ENCODE measurements around the gene GHSR. TPM values are rescaled to one million over a fixed set of nuclear protein-coding genes. Genes with fewer than 3 reads are reported as not detected.

The GHSR gene
- total RNA-seq, result not detected in 2 replicates

DNA sequence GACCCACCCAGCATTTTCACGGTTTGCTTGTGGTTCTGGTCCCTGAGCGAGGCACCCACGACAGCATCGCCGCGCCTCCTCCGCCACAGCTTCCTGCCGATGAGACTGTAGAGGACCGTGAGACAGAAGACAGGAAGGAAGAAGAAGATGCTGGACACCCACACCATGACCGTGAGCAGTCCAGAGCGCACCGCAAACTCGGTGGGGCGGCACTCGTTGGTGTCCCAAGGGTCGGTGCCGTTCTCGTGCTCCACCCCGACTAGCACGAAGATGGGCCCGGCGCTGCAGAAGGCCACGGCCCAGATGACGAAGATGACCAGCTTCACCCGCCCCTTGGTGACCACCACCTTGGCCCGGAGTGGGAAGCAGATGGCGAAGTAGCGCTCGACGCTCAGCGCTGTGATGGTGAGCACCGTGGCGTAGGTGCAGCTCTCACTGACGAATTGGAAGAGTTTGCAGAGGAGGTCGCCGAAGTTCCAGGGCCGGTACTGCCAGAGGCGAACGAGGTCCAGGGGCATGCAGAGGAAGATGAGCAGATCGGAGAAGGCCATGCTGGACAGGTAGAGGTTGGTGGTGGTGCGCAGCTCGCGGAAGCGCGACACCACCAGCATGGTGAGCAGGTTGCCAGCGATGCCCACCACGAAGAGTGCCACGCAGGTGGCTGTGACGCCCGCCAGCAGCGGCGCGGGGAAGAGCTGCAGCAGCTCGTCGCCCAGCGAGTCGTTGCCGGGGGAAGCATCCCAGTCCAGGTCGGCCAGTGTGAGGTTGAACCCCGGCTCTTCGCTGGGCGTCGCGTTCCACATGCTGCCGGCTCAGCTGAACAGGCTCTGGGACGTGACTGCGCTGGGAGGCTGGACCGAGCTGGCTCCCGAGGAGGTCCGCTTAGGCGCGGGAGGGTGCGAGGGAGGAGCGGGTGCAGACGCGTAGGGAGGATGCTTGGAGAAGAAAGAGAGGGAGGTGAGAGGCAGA, at the start of gene GHSR:
GHSR (minus strand) TSS at position 846 of the 969 bp plus-strand sequence; CDS start at position 803, 43 bp downstream.
- DNase-seq (ENCODE audit: extremely low read depth, low read depth, low spot score), result no peak

GRCh38 chr3:172490198-172490669, 42.0 kb upstream of the GHSR start:
- DNase-seq (ENCODE audit: extremely low read depth, low read depth, low spot score), result peak; percentile 36

DNA sequence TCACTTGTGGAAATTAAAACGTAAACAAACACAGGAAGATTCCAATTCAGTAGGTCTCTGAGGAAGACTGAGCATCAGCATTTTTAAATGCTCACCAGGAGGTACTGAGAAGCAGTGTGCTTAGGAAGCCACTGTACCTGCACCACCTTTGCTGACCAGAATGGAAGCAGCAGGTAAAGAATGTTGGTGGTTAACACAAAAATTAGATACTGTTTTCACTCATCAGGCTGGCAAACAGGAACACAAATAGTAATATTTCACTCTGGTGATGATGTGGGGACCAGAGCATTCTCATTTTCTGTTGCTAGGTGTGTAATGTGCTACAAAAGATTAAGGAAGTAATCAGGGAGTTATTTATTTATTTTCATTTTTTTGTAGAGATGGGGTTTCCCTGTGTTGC, 29.9 kb upstream of the GHSR start:
- DNase-seq (ENCODE audit: extremely low read depth, low read depth, low spot score), result no peak

GRCh38 chr3:172476347-172476746, 28.1 kb upstream of the GHSR start:
- no peak for DNase-seq (ENCODE audit: extremely low read depth, low read depth, low spot score)

- DNase-seq (ENCODE audit: extremely low read depth, low read depth, low spot score), result no peak
These were observed 27.4 kb upstream of the GHSR start for GRCh38 chr3:172475703-172476102.

- no peak for DNase-seq (ENCODE audit: extremely low read depth, low read depth, low spot score)
These were observed 23.6 kb upstream of the GHSR start for GRCh38 chr3:172471903-172472302.

- no peak for DNase-seq (ENCODE audit: extremely low read depth, low read depth, low spot score)
These were observed 22.3 kb upstream of the GHSR start for GRCh38 chr3:172470588-172470987.

GRCh38 chr3:172467170-172467824, 19.0 kb upstream of the GHSR start:
- DNase-seq (ENCODE audit: extremely low read depth, low read depth, low spot score), result peak; percentile 42

- DNase-seq (ENCODE audit: extremely low read depth, low read depth, low spot score), result no peak
These were observed 18.4 kb upstream of the GHSR start for GRCh38 chr3:172466553-172467130.

DNA sequence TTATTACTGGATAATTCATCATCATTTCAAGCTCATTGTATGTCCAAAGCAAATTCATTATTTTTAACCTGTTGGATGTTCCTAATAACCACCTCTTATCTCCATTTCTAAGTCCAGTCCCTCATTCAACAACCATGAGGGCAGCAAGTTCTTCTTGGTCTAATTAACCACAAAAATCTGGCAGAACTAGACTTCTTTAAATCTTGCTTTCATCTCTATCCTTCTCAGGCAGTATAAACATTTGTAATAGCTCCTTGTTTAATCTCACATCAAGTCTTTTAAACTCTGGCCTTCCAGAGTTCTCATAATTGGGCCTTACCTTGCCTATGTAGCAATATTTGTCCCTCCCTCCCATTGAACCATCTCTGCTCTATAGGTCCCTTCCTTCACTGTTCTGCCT, 17.0 kb upstream of the GHSR start:
- DNase-seq (ENCODE audit: extremely low read depth, low read depth, low spot score), result no peak

DNA sequence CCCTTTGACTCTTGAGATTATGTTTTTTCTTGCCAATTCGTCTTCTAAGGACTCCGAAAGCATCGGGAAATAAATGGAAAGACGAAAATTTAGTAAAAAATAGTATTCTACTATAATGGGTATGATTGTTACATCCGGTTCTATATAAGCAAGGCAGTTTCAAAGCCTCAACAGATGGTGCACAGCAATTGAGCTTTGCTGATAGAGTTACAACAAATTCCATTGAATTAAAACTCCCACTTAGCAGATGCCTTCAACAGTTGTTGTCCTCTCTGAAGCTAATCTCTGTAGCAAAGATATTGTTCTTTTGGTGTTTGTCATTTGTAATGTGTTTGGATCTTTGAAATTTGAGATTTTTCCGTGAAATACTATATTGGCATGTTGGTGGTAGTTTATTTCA, 16.1 kb upstream of the GHSR start:
- no peak for DNase-seq (ENCODE audit: extremely low read depth, low read depth, low spot score)

GRCh38 chr3:172461530-172462138, 13.4 kb upstream of the GHSR start:
- DNase-seq (ENCODE audit: extremely low read depth, low read depth, low spot score), result no peak

GRCh38 chr3:172456404-172456803, 8.1 kb upstream of the GHSR start:
- DNase-seq (ENCODE audit: extremely low read depth, low read depth, low spot score), result no peak

DNA sequence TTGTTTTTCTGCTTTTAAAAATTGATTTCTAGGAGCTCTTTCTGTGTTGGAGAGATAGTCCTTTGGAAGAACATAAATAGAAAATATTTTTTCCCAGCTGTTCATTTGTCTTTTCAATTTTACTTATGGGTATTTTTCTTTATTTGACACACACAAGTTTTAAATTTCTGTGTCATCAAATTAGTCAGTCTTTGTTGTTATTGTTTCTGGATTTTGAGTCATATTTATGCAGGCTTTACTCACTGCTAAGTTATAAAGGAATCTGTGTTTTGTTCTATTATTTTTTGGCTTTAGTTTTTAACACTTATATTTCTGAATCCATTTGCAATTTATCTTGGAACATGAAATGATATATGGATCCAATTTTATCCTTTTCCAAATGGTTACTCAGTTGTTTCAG, 5.9 kb upstream of the GHSR start:
- no peak for DNase-seq (ENCODE audit: extremely low read depth, low read depth, low spot score)

- DNase-seq (ENCODE audit: extremely low read depth, low read depth, low spot score), result no peak
These were observed 1.4 kb upstream of the GHSR start for GRCh38 chr3:172449466-172450149.

- DNase-seq (ENCODE audit: extremely low read depth, low read depth, low spot score), result no peak
These were observed 607 bp upstream of the GHSR start for GRCh38 chr3:172448661-172449465.

GRCh38 chr3:172446198-172446597, 2.1 kb downstream of the GHSR start:
- DNase-seq (ENCODE audit: extremely low read depth, low read depth, low spot score), result no peak

GRCh38 chr3:172444821-172445220, 3.4 kb downstream of the GHSR start:
- DNase-seq (ENCODE audit: extremely low read depth, low read depth, low spot score), result no peak

GRCh38 chr3:172442606-172443005, 5.7 kb downstream of the GHSR start:
- DNase-seq (ENCODE audit: extremely low read depth, low read depth, low spot score), result no peak

- DNase-seq (ENCODE audit: extremely low read depth, low read depth, low spot score), result no peak
These were observed 6.7 kb downstream of the GHSR start for GRCh38 chr3:172441581-172441980.
